NCI-H526 (cell line): ENCODE measurements around the gene GBP2.
"Not testable (repeated sequence)": the region's sequence is repeated elsewhere in the genome, so short reads cannot be mapped to it uniquely, and the experiment has no call there.

Experiments
- DNase-seq, 2 experiments: peaks; one replicate each; lab custom pipeline; 2025; lab: John Stamatoyannopoulos, UW

The GBP2 gene

GRCh38 chr1:89126602-89127565 lies 970 bp upstream of the GBP2 start:
- not testable (repeated sequence) for DNase-seq

- DNase-seq: no peak
Observed at GRCh38 chr1:89125240-89125912, 538 bp downstream of the GBP2 start.

GRCh38 chr1:89121641-89122040 lies 4.3 kb downstream of the GBP2 start:
- DNase-seq: no peak

GRCh38 chr1:89114662-89115061 lies 11.3 kb downstream of the GBP2 start:
- DNase-seq: no peak

GRCh38 chr1:89112871-89113613 lies 12.9 kb downstream of the GBP2 start:
- no peak for DNase-seq

- DNase-seq: no peak
Observed at GRCh38 chr1:89104687-89105086, 21.2 kb downstream of the GBP2 start.

- no peak for DNase-seq
Observed at GRCh38 chr1:89104147-89104546, 21.8 kb downstream of the GBP2 start.

GRCh38 chr1:89102021-89102420 lies 23.9 kb downstream of the GBP2 start:
- DNase-seq: no peak

- no peak for DNase-seq
Observed at GRCh38 chr1:89100412-89100811, 25.5 kb downstream of the GBP2 start.

- DNase-seq: no peak
Observed at GRCh38 chr1:89098857-89099256, 27.1 kb downstream of the GBP2 start.

- no peak for DNase-seq
Observed at GRCh38 chr1:89095737-89096136, 30.2 kb downstream of the GBP2 start.

- DNase-seq: no peak
Observed at GRCh38 chr1:89089962-89090361, 36.0 kb downstream of the GBP2 start.

GRCh38 chr1:89088572-89088971 lies 37.3 kb downstream of the GBP2 start:
- no peak for DNase-seq

GRCh38 chr1:89087241-89087640 lies 38.7 kb downstream of the GBP2 start:
- no peak for DNase-seq

GRCh38 chr1:89085781-89086180 lies 40.1 kb downstream of the GBP2 start:
- no peak for DNase-seq

- no peak for DNase-seq
Observed at GRCh38 chr1:89081005-89081404, 44.9 kb downstream of the GBP2 start.

- DNase-seq: not testable (repeated sequence)
Observed at GRCh38 chr1:89080068-89080467, 45.8 kb downstream of the GBP2 start.

- DNase-seq: not testable (repeated sequence)
Observed at GRCh38 chr1:89072466-89073065, 53.3 kb downstream of the GBP2 start.

- no peak for DNase-seq
Observed at GRCh38 chr1:89070509-89070908, 55.4 kb downstream of the GBP2 start.

- no peak for DNase-seq
Observed at GRCh38 chr1:89069951-89070350, 56.0 kb downstream of the GBP2 start.

GRCh38 chr1:89068291-89068690 lies 57.6 kb downstream of the GBP2 start:
- no peak for DNase-seq
